Neuronal stem cell (in vitro differentiated cells): Measurements from ENCODE around the gene PDZD4.

Source experiments
- DNase-seq: peaks from one replicate; pipeline ENCODE4 v3.0.0-alpha.2; 2013; ENCODE audit warnings: low spot score
- H2AFZ ChIP-seq: one replicate; pipeline ENCODE4 v1.6.1; 2013; ENCODE audit warnings: mild to moderate bottlenecking, low read length, inconsistent platforms
- H2AK5ac ChIP-seq: 2 replicates; pipeline ENCODE4 v1.6.1; 2013; ENCODE audit warnings: low read depth, mild to moderate bottlenecking, inconsistent platforms, low read length, moderate library complexity, mixed read lengths
- H2BK120ac ChIP-seq: 2 replicates; pipeline ENCODE4 v1.6.1; 2013; ENCODE audit warnings: low read depth, mild to moderate bottlenecking, inconsistent platforms, low read length, moderate library complexity, mixed read lengths
- H2BK12ac ChIP-seq: one replicate; pipeline ENCODE4 v1.6.1; 2013; ENCODE audit warnings: low read length, inconsistent platforms
- H2BK15ac ChIP-seq: 2 replicates; pipeline ENCODE4 v1.6.1; 2013; ENCODE audit warnings: mild to moderate bottlenecking, low read length, inconsistent platforms, mixed read lengths
- H2BK5ac ChIP-seq: one replicate; pipeline ENCODE4 v1.6.1; 2013; ENCODE audit warnings: inconsistent platforms, mild to moderate bottlenecking, low read length, moderate library complexity
- H3K14ac ChIP-seq: one replicate; pipeline ENCODE4 v1.6.1; 2013; ENCODE audit warnings: low read length, inconsistent platforms
- H3K18ac ChIP-seq: 2 replicates; pipeline ENCODE4 v1.6.1; 2013; ENCODE audit warnings: low read length, inconsistent platforms
- H3K23ac ChIP-seq: 2 replicates; pipeline ENCODE4 v1.6.1; 2013; ENCODE audit warnings: low read depth, mild to moderate bottlenecking, mixed read lengths, low read length, inconsistent platforms; ENCODE audit not compliant: poor library complexity
- H3K27ac ChIP-seq: replicated peaks from 3 replicates; pipeline ENCODE4 v1.5.1; 2013; ENCODE audit warnings: low read length, inconsistent platforms
- H3K27me3 ChIP-seq, 3 experiments: 2 replicates each; pipeline ENCODE4 v1.6.1; 2013; ENCODE audit warnings: low read length in 3 of 3, mild to moderate bottlenecking in 2 of 3, inconsistent platforms in 1 of 3, low read depth in 1 of 3, mixed read lengths in 1 of 3, moderate library complexity in 1 of 3; ENCODE audit not compliant: control insufficient read depth in 3 of 3, insufficient read depth in 3 of 3
- H3K36me3 ChIP-seq, 2 donors: replicated peaks in 1 of 2; 2 replicates each; pipeline ENCODE4 v1.6.1; 2013; ENCODE audit warnings: low read length in 2 of 2; ENCODE audit not compliant: control insufficient read depth in 2 of 2, insufficient read depth in 2 of 2
- H3K4ac ChIP-seq: 2 replicates; pipeline ENCODE4 v1.6.1; 2013; ENCODE audit warnings: inconsistent platforms, mild to moderate bottlenecking, low read length, moderate library complexity
- H3K4me1 ChIP-seq, 2 donors: 1 replicate in 1 of 2; 2 replicates in 1 of 2; pipeline ENCODE4 v1.6.1; 2013; ENCODE audit warnings: low read length in 2 of 2, low read depth in 1 of 2; ENCODE audit not compliant: control insufficient read depth in 2 of 2, insufficient read depth in 1 of 2
- H3K4me2 ChIP-seq: one replicate; pipeline ENCODE4 v1.6.1; 2013; ENCODE audit warnings: mild to moderate bottlenecking, low read length, inconsistent platforms; ENCODE audit not compliant: insufficient read depth, poor library complexity, severe bottlenecking
- H3K4me3 ChIP-seq, 2 donors: 2 replicates each; pipeline ENCODE4 v1.5.1; 2013; ENCODE audit warnings: low read length in 2 of 2, mild to moderate bottlenecking in 2 of 2, inconsistent platforms in 1 of 2, moderate library complexity in 1 of 2
- H3K79me1 ChIP-seq: one replicate; pipeline ENCODE4 v1.6.1; 2013; ENCODE audit warnings: low read depth, mild to moderate bottlenecking, inconsistent platforms, low read length, moderate library complexity
- H3K9ac ChIP-seq: one replicate; pipeline ENCODE4 v1.6.1; 2013; ENCODE audit warnings: mild to moderate bottlenecking, low read depth, low read length, inconsistent platforms; ENCODE audit not compliant: poor library complexity
- H3K9me3 ChIP-seq, 2 donors: replicated peaks in 1 of 2; 2 replicates each; pipeline versions ENCODE3 to v1.6.1; 2013; ENCODE audit warnings: low read length in 2 of 2, mild to moderate bottlenecking in 2 of 2, inconsistent platforms in 1 of 2, low read depth in 1 of 2, mixed read lengths in 1 of 2, moderate library complexity in 1 of 2; ENCODE audit not compliant: control insufficient read depth in 2 of 2, insufficient read depth in 1 of 2
- H4K8ac ChIP-seq: one replicate; pipeline ENCODE4 v1.6.1; 2013; ENCODE audit warnings: low read depth, mild to moderate bottlenecking, inconsistent platforms, low read length, moderate library complexity
- H4K91ac ChIP-seq: one replicate; pipeline ENCODE4 v1.6.1; 2013; ENCODE audit warnings: low read length, low read depth, mild to moderate bottlenecking, inconsistent platforms; ENCODE audit not compliant: poor library complexity
- WGBS, 2 donors: extraction: QIAGEN DNeasy Blood & Tissue Kit; methylation state at CpG; one replicate each; pipeline ENCODE4 v1.1.7; 2013; ENCODE audit warnings: missing lambda C conversion rate in 2 of 2, mixed read lengths in 1 of 2; ENCODE audit not compliant: insufficient read length in 2 of 2, insufficient replicate concordance in 1 of 2; ENCODE audit errors: extremely low coverage in 2 of 2; 5-methylcytosine and 5-hydroxymethylcytosine counted together

PDZD4 gene

GRCh38 chrX:153770601-153771414, 59.5 kb downstream of the PDZD4 start:
- H3K18ac ChIP-seq, result no peak overlapping the region
- H2BK15ac ChIP-seq, result no peak overlapping the region
- no peaks in the 10 kb centered on the region for H3K36me3 ChIP-seq
- H3K4me3 ChIP-seq, result no peak overlapping the region
- no peak overlapping the region for H2BK12ac ChIP-seq
- H4K91ac ChIP-seq, result no peak overlapping the region
- no CpG with 5 or more reads among the region's 18 CpGs for WGBS, 2 donors
- H4K8ac ChIP-seq, result no peak overlapping the region
- H3K4me1 ChIP-seq, result peaks cover 5 to 7% of the 10 kb centered on the region in 2 donors
- no peak overlapping the region for H2AK5ac ChIP-seq
- no peak overlapping the region for H2AFZ ChIP-seq
- H2BK5ac ChIP-seq, result no peak overlapping the region
- H3K4me2 ChIP-seq, result no peak overlapping the region
- H3K4ac ChIP-seq, result no peak overlapping the region
- no peak overlapping the region for H3K27ac ChIP-seq
- H3K79me1 ChIP-seq, result no peaks in the 10 kb centered on the region
- no peak overlapping the region for H2BK120ac ChIP-seq
- H3K9ac ChIP-seq, result no peak overlapping the region
- H3K14ac ChIP-seq, result no peak overlapping the region
- H3K27me3 ChIP-seq, result no peaks in the 10 kb centered on the region
- no peak overlapping the region for H3K23ac ChIP-seq
- H3K9me3 ChIP-seq, result no peaks in the 10 kb centered on the region
- DNase-seq, result no peak

- Histone ChIP-seq H3K79me1 (no peaks in the 10 kb centered on the region), H4K8ac (no peak overlapping the region), H3K4ac (no peak overlapping the region), H2BK120ac (no peak overlapping the region), H3K27ac (no peak overlapping the region), H2BK15ac (no peak overlapping the region), H3K9ac (peak overlapping the region; percentile 12), H3K23ac (no peak overlapping the region), H2AFZ (no peak overlapping the region), H3K4me3 (no peak overlapping the region), H4K91ac (no peak overlapping the region), H2BK5ac (no peak overlapping the region), H3K18ac (no peak overlapping the region), H3K14ac (no peak overlapping the region), H3K9me3 (no peaks in the 10 kb centered on the region), H2BK12ac (peak overlapping the region; percentile 41), H3K4me1 (peaks cover 7 to 12% of the 10 kb centered on the region in 2 donors), H2AK5ac (no peak overlapping the region), H3K36me3 (no peaks in the 10 kb centered on the region), H3K4me2 (no peak overlapping the region), H3K27me3 (no peaks in the 10 kb centered on the region)
- no peak for DNase-seq
- WGBS, 2 donors, result no CpG with 5 or more reads among the region's 25 CpGs
Observed at GRCh38 chrX:153769865-153770600, 60.3 kb downstream of the PDZD4 start.

- no peaks in the 10 kb centered on the region for H3K79me1 ChIP-seq
- H2AK5ac ChIP-seq, result no peak overlapping the region
- no peaks in the 10 kb centered on the region for H3K9me3 ChIP-seq
- H3K9ac ChIP-seq, result peak overlapping the region; percentile 12
- H2BK120ac ChIP-seq, result no peak overlapping the region
- H3K27ac ChIP-seq, result no peak overlapping the region
- no peak overlapping the region for H4K91ac ChIP-seq
- no peaks in the 10 kb centered on the region for H3K27me3 ChIP-seq
- no peak overlapping the region for H2AFZ ChIP-seq
- H3K4me3 ChIP-seq, result no peak overlapping the region
- H2BK15ac ChIP-seq, result no peak overlapping the region
- no peaks in the 10 kb centered on the region for H3K36me3 ChIP-seq
- H3K14ac ChIP-seq, result no peak overlapping the region
- no peak overlapping the region for H3K18ac ChIP-seq
- WGBS, 2 donors, result no CpG with 5 or more reads among the region's 23 CpGs
- H3K23ac ChIP-seq, result no peak overlapping the region
- peak overlapping the region; percentile 1 for H4K8ac ChIP-seq
- H2BK5ac ChIP-seq, result no peak overlapping the region
- H3K4me2 ChIP-seq, result no peak overlapping the region
- H3K4me1 ChIP-seq, result peaks cover 7 to 17% of the 10 kb centered on the region in 2 donors
- DNase-seq, result no peak
- no peak overlapping the region for H3K4ac ChIP-seq
- H2BK12ac ChIP-seq, result peak overlapping the region; percentile 73
Observed at GRCh38 chrX:153769158-153769864, 61.0 kb downstream of the PDZD4 start.
